ENCODE results near the gene AIP. TPM values are rescaled to one million over a fixed set of nuclear protein-coding genes. Genes with fewer than 3 reads are reported as not detected.

The AIP gene
- total and polyA plus RNA-seq, 9 of the 15 experiments (the other 6 are each of a cell fraction or from before 2014, with no cell fraction given), result 5.2 to 92.5 (median 52.7) TPM

DNA sequence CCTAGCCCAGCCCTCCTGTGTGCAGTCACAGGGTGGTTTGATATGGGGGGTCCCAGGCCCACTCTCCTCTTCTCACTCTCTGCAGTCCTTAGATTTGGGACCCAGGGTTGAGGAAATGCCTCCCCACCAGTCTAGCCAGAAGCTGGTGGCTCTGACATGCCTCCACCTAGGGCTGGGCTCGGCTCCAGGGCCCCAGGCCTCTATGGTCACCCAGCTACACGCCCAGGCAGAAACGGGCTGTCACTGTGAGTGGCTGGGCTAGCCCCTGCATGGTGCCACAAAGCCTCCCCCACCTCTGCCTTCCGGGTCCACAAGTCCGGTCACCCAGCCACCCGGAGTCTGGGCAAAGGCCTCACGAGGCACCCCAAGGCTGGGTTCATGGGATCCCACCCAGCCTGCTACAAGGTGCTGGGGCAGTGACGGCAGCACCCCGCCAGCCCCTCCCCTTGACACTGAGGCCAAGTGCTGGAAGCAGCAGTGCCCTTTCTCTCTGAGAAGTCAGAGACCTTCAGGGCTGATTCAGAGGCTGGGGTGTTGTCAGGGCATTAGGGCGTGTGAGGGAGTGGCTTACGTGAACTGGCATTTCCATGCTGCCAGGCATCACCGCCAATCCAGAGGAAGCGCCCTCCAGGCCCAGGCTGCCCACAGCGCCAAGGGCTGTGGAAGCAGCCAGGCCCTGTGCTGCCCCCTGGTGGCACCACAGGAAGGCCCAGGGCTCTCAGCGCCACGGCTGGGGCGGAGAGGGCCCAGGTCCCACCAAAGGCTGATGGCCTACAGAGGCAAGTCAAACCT, 23.0 kb downstream of the AIP start (continued):
- TF ChIP-seq, protein P1, sequence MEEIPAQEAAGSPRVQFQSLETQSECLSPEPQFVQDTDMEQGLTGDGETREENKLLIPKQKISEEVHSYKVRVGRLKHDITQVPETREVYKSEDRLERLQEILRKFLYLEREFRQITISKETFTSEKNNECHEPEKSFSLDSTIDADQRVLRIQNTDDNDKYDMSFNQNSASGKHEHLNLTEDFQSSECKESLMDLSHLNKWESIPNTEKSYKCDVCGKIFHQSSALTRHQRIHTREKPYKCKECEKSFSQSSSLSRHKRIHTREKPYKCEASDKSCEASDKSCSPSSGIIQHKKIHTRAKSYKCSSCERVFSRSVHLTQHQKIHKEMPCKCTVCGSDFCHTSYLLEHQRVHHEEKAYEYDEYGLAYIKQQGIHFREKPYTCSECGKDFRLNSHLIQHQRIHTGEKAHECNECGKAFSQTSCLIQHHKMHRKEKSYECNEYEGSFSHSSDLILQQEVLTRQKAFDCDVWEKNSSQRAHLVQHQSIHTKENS (CRISPR knock-in tag; IDR thresholded peaks at IDR 0.05), result no peak
- TF ChIP-seq, protein P2, sequence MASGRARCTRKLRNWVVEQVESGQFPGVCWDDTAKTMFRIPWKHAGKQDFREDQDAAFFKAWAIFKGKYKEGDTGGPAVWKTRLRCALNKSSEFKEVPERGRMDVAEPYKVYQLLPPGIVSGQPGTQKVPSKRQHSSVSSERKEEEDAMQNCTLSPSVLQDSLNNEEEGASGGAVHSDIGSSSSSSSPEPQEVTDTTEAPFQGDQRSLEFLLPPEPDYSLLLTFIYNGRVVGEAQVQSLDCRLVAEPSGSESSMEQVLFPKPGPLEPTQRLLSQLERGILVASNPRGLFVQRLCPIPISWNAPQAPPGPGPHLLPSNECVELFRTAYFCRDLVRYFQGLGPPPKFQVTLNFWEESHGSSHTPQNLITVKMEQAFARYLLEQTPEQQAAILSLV (tag; IDR thresholded peaks at IDR 0.05), result no peak
- TF ChIP-seq, protein P3, sequence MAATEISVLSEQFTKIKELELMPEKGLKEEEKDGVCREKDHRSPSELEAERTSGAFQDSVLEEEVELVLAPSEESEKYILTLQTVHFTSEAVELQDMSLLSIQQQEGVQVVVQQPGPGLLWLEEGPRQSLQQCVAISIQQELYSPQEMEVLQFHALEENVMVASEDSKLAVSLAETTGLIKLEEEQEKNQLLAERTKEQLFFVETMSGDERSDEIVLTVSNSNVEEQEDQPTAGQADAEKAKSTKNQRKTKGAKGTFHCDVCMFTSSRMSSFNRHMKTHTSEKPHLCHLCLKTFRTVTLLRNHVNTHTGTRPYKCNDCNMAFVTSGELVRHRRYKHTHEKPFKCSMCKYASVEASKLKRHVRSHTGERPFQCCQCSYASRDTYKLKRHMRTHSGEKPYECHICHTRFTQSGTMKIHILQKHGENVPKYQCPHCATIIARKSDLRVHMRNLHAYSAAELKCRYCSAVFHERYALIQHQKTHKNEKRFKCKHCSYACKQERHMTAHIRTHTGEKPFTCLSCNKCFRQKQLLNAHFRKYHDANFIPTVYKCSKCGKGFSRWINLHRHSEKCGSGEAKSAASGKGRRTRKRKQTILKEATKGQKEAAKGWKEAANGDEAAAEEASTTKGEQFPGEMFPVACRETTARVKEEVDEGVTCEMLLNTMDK (IDR thresholded peaks at IDR 0.05; ENCODE audit: borderline replicate concordance, insufficient read depth, low read depth, low read length, poor library complexity, severe bottlenecking), result peak; percentile 94
- TF ChIP-seq HDAC1 (IDR thresholded peaks at IDR 0.05) (no peak), PTBP1 (IDR thresholded peaks at IDR 0.05; ENCODE audit: low read depth, low read length) (no peak), ARID2 (IDR thresholded peaks at IDR 0.05) (peak; percentile 22; the same call in 1 of the 2 replicates), CBX5 (IDR thresholded peaks at IDR 0.05; ENCODE audit: borderline replicate concordance, low read depth) (no peak), ARNT (IDR thresholded peaks at IDR 0.05) (no peak), NCOR1 (IDR thresholded peaks at IDR 0.05) (no peak), SAFB (IDR thresholded peaks at IDR 0.05; ENCODE audit: borderline replicate concordance, low read depth, low read length) (peak; percentile 51; the same call in 1 of the 2 replicates), NR2F6 (CRISPR knock-in tag; IDR thresholded peaks at IDR 0.05) (no peak), NEUROD1 (IDR thresholded peaks at IDR 0.05; ENCODE audit: borderline replicate concordance, low read depth, low read length, partially characterized antibody) (peak; percentile 35), SMARCA5 (IDR thresholded peaks at IDR 0.05) (no peak), POLR2A (conservative IDR thresholded peaks at IDR 0.05) (no peak; the same call in 1 of the 2 replicates), SMAD2 (IDR thresholded peaks at IDR 0.05; ENCODE audit: low read depth, low read length) (no peak), CHD2 (IDR thresholded peaks at IDR 0.05; ENCODE audit: low read depth, low read length) (no peak), TAF7 (tag; IDR thresholded peaks at IDR 0.05) (no peak), GTF2A2 (tag; IDR thresholded peaks at IDR 0.05) (no peak), FOXK1 (CRISPR knock-in tag; IDR thresholded peaks at IDR 0.05; ENCODE audit: borderline replicate concordance) (no peak), SAFB2 (IDR thresholded peaks at IDR 0.05; ENCODE audit: borderline replicate concordance, low read depth, low read length, severe bottlenecking) (no peak), POLR2B (IDR thresholded peaks at IDR 0.05; ENCODE audit: low read depth, partially characterized antibody) (no peak), SNIP1 (IDR thresholded peaks at IDR 0.05; ENCODE audit: low read depth) (no peak), ZNF41 (CRISPR knock-in tag; conservative IDR thresholded peaks at IDR 0.05) (0 out of 2 replicates have a peak, but pooled peaks have one; percentile 14), ADNP (tag; IDR thresholded peaks at IDR 0.05) (no peak)
- TF ChIP-seq, protein P4, sequence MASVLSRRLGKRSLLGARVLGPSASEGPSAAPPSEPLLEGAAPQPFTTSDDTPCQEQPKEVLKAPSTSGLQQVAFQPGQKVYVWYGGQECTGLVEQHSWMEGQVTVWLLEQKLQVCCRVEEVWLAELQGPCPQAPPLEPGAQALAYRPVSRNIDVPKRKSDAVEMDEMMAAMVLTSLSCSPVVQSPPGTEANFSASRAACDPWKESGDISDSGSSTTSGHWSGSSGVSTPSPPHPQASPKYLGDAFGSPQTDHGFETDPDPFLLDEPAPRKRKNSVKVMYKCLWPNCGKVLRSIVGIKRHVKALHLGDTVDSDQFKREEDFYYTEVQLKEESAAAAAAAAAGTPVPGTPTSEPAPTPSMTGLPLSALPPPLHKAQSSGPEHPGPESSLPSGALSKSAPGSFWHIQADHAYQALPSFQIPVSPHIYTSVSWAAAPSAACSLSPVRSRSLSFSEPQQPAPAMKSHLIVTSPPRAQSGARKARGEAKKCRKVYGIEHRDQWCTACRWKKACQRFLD (CRISPR knock-in tag; IDR thresholded peaks at IDR 0.05), result no peak

Data from K562 (cell line).